Measurements from ENCODE around the gene STX3.

DNA sequence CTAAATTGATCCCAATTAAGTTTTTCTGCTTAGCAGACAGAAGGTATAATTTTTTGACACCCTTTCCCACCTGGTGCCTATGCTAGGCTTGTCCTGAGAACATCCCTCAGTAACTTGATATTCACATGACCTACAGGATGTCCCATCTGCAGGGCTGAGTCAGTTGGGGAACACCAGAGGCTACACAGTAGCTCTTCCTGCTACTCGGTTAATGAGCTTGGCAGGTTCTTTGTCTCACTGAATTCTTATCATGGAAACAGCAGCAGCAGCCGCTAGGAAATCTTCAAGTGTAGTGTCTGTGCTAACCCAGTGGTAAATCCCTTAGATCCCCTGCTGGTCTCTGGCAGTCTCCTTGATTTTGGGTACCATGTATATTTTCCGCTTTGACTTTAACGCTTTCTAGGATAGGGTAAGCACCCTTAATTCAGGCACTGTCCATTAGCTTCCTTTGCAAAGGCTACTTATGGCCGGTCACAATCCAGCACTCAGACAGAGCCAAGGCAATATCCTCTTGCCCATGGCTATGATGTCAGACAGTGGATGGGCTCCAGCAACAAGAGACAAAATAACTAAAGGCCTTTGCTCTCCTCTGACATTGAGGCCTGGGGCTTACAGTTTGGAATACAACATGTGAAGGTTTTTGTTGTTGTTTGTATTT, 46.9 kb downstream of the STX3 start:
- TF ChIP-seq, protein P1, sequence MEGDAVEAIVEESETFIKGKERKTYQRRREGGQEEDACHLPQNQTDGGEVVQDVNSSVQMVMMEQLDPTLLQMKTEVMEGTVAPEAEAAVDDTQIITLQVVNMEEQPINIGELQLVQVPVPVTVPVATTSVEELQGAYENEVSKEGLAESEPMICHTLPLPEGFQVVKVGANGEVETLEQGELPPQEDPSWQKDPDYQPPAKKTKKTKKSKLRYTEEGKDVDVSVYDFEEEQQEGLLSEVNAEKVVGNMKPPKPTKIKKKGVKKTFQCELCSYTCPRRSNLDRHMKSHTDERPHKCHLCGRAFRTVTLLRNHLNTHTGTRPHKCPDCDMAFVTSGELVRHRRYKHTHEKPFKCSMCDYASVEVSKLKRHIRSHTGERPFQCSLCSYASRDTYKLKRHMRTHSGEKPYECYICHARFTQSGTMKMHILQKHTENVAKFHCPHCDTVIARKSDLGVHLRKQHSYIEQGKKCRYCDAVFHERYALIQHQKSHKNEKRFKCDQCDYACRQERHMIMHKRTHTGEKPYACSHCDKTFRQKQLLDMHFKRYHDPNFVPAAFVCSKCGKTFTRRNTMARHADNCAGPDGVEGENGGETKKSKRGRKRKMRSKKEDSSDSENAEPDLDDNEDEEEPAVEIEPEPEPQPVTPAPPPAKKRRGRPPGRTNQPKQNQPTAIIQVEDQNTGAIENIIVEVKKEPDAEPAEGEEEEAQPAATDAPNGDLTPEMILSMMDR (conservative IDR thresholded peaks at IDR 0.05 in 1 of 2, IDR thresholded peaks at IDR 0.05 in 1 of 2; ENCODE audit: extremely low read depth in 1 of 2, insufficient read depth in 1 of 2, low read depth in 1 of 2, low read length in 2 of 2) = no peak
- no peak for TF ChIP-seq EZH2 (IDR thresholded peaks at IDR 0.05; ENCODE audit: borderline replicate concordance, low read length)

Measured in mammary epithelial cell (primary cell).